HepG2 (cell line): ENCODE data around the gene GPATCH2. TPM values are rescaled to one million over a fixed set of nuclear protein-coding genes. Genes with fewer than 3 reads are reported as not detected.

ENCODE experiments used
- AHDC1 ChIP-seq: sonication (generic); formaldehyde crosslinking; IDR thresholded peaks from 2 replicates; pipeline ENCODE4 v1.5.1; 2020; ENCODE audit warnings: mild to moderate bottlenecking, missing genetic modification reagents, borderline replicate concordance
- EHMT2 ChIP-seq: fragments of 200-600 bp; sonication (generic); IDR thresholded peaks from 2 replicates; pipeline ENCODE4 v1.7.0; 2017; ENCODE audit warnings: antibody characterized with exemption, low read depth, low read length, borderline replicate concordance
- EP300 ChIP-seq, 3 experiments: sonication (generic) in 1 of 3; formaldehyde crosslinking in 1 of 3; IDR thresholded peaks; 2 replicates each; pipeline versions ENCODE4 v1.5.1 to v1.6.1; 2011 to 2020; ENCODE audit warnings: low read depth in 2 of 3, low read length in 2 of 3, borderline replicate concordance in 1 of 3, improper control_type of control experiment in 1 of 3, mild to moderate bottlenecking in 1 of 3, missing genetic modification reagents in 1 of 3, moderate library complexity in 1 of 3
- FOXO4 ChIP-seq: sonication (generic); formaldehyde crosslinking; conservative IDR thresholded peaks from 2 replicates; pipeline ENCODE4 v1.8.1; 2023; ENCODE audit warnings: missing genetic modification reagents
- FOXP1 ChIP-seq, 2 experiments: fragments of 450-650 bp in 1 of 2; IDR thresholded peaks; 2 replicates each; pipeline ENCODE4 v1.6.1; 2017 to 2018; ENCODE audit warnings: antibody characterized with exemption in 1 of 2
- GTF2F1 ChIP-seq: fragments of 150-350 bp; IDR thresholded peaks from 2 replicates; pipeline ENCODE4 v1.6.1; 2014; ENCODE audit warnings: low read length
- JARID2 ChIP-seq: sonication (generic); formaldehyde crosslinking; IDR thresholded peaks from 2 replicates; pipeline ENCODE4 v1.8.1; 2023; ENCODE audit warnings: missing genetic modification reagents, inconsistent platforms; ENCODE audit not compliant: insufficient replicate concordance
- JUNB ChIP-seq: sonication (generic); formaldehyde crosslinking; IDR thresholded peaks from 2 replicates; pipeline ENCODE4 v1.8.0; 2022; ENCODE audit warnings: missing genetic modification reagents, mild to moderate bottlenecking, borderline replicate concordance
- NFIC ChIP-seq: IDR thresholded peaks from 2 replicates; pipeline ENCODE4 v1.6.1; 2012; ENCODE audit warnings: mild to moderate bottlenecking, low read length, inconsistent platforms
- POLR2A ChIP-seq, 2 experiments: IDR thresholded peaks; 2 replicates each; pipeline ENCODE4 v1.6.1; 2011; ENCODE audit warnings: low read depth in 2 of 2, low read length in 2 of 2, mild to moderate bottlenecking in 1 of 2, moderate library complexity in 1 of 2; ENCODE audit not compliant: insufficient read depth in 1 of 2
- TFDP2 ChIP-seq: sonication (generic); formaldehyde crosslinking; IDR thresholded peaks from 2 replicates; pipeline ENCODE4 v1.4.0; 2020; ENCODE audit warnings: missing genetic modification reagents
- ZNF264 ChIP-seq: sonication (generic); formaldehyde crosslinking; IDR thresholded peaks from 2 replicates; pipeline ENCODE4 v1.4.0; 2020; ENCODE audit warnings: missing genetic modification reagents
- ZNF512 ChIP-seq: sonication (generic); formaldehyde crosslinking; IDR thresholded peaks from 2 replicates; pipeline ENCODE4 v1.4.0; 2020; ENCODE audit warnings: mild to moderate bottlenecking, missing genetic modification reagents
- ZSCAN29 ChIP-seq: sonication (generic); formaldehyde crosslinking; conservative IDR thresholded peaks from 2 replicates; pipeline ENCODE4 v1.4.0; 2020; ENCODE audit warnings: mild to moderate bottlenecking, missing genetic modification reagents
- polyA plus RNA-seq, 8 experiments: library from polyadenylated mRNA; depleted of rRNA in 3 of 8; stranded (reverse) in 7 of 8; unstranded in 1 of 8; fragments of >200 nt; fragmentation: Illumina TruSeq in 4 of 8; extraction: Trizol in 4 of 8; gene quantifications; 2 replicates each; pipeline versions ENCODE4 v1.2.1 to v1.2.3, GENCODE V29; 2011 to 2016; ENCODE audit warnings: low read depth in 4 of 8, missing spikeins in 1 of 8, mixed read lengths in 1 of 8; ENCODE audit not compliant: insufficient read depth in 1 of 8
- total RNA-seq, 5 experiments: library from RNA; depleted of rRNA; stranded (reverse); fragments of >200 nt; fragmentation: Illumina TruSeq; extraction: Trizol; gene quantifications; 2 replicates each; pipeline ENCODE4 v1.2.3, GENCODE V29; 2016; ENCODE audit warnings: low read depth in 1 of 5
- TF ChIP-seq, protein P1 (sequence below): sonication (generic); formaldehyde crosslinking; IDR thresholded peaks from 2 replicates; pipeline ENCODE4 v1.8.0; 2022; ENCODE audit warnings: mild to moderate bottlenecking, missing genetic modification reagents, moderate library complexity

Gene GPATCH2
- total and polyA plus RNA-seq, 2 of the 13 experiments (the other 11 are each of a cell fraction or from before 2014, with no cell fraction given) = 3.5 to 15.7 TPM

GRCh38 chr1:217574265-217574949 lies 56.5 kb downstream of the GPATCH2 start (continued):
- TF ChIP-seq, protein P1, sequence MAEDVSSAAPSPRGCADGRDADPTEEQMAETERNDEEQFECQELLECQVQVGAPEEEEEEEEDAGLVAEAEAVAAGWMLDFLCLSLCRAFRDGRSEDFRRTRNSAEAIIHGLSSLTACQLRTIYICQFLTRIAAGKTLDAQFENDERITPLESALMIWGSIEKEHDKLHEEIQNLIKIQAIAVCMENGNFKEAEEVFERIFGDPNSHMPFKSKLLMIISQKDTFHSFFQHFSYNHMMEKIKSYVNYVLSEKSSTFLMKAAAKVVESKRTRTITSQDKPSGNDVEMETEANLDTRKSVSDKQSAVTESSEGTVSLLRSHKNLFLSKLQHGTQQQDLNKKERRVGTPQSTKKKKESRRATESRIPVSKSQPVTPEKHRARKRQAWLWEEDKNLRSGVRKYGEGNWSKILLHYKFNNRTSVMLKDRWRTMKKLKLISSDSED (CRISPR knock-in tag) = no peak
- TF ChIP-seq JUNB (CRISPR knock-in tag) (no peak), EHMT2 (peak; percentile 40; the same call in 1 of the 2 replicates), TFDP2 (CRISPR knock-in tag) (no peak), NFIC (peak; percentile 64; the same call in 1 of the 2 replicates), FOXP1 (IDR thresholded peaks at IDR 0.05) (no peak), FOXP1 (CRISPR knock-in tag; IDR thresholded peaks at IDR 0.05) (0 out of 2 replicates have a peak, but pooled peaks have one; percentile 23), JARID2 (CRISPR knock-in tag) (no peak), ZSCAN29 (CRISPR knock-in tag) (peak; percentile 49; the same call in 1 of the 2 replicates), ZNF512 (CRISPR knock-in tag) (no peak), EP300 (IDR thresholded peaks at IDR 0.05; ENCODE audit: low read depth in 2 of 2, low read length in 2 of 2) (peak in 1 of 2 experiments; percentile 55; a peak in 2 of 4 replicates), EP300 (CRISPR knock-in tag; IDR thresholded peaks at IDR 0.05; ENCODE audit: borderline replicate concordance) (no peak), GTF2F1 (no peak), ZNF264 (CRISPR knock-in tag) (0 out of 2 replicates have a peak, but pooled peaks have one; percentile 24), FOXO4 (CRISPR knock-in tag) (no peak), POLR2A (IDR thresholded peaks at IDR 0.05; ENCODE audit: insufficient read depth in 1 of 2, low read depth in 2 of 2, low read length in 2 of 2) (no peak), AHDC1 (CRISPR knock-in tag) (peak; percentile 94; the same call in 1 of the 2 replicates)
